ELF-1 (cell line): ENCODE measurements around the gene AMELX.

Experiments
- DNase-seq: peaks from one replicate; pipeline ENCODE4 v3.0.0-alpha.2; 2016; ENCODE audit warnings: low read depth, low spot score

AMELX gene

DNA sequence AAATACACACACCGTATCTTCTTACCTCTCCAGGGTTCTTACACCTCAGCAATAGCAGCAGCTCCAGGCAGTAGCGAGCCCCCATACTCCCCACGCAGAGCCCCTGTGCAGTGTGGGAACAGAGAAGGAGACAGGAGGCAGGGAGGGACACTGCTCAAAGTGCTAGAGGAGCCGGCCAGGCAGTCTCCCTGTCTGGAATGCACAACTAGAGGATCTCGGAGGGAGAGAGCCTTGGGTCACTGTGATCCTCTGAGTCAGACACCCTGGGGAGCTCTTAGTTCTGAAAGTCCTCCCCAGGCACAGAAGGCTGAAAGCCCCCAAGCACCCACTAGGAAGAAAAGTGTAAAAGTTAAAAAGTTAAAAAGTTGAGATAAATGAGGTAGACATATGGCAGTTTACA is 16.0 kb downstream of the AMELX start:
- peak; percentile 40 for DNase-seq

DNA sequence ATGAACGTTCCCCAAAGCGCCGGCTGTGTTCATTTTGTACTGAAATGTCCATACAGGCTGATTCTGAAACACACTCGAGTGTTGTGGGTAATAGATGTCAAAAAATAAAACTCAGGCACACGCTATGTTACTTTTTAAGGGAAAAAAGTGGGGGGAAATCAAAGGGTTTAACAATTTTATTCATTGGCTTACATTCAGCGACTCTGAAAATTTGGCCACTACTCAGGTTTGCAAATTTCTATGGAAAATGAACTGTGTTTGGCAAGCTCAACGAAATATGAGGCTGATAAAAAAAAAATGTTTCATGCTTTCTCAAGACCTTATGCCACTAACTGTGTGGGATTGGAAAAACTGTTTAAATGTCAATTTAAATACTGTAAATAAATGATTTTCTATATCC is 18.5 kb downstream of the AMELX start:
- DNase-seq = no peak

DNA sequence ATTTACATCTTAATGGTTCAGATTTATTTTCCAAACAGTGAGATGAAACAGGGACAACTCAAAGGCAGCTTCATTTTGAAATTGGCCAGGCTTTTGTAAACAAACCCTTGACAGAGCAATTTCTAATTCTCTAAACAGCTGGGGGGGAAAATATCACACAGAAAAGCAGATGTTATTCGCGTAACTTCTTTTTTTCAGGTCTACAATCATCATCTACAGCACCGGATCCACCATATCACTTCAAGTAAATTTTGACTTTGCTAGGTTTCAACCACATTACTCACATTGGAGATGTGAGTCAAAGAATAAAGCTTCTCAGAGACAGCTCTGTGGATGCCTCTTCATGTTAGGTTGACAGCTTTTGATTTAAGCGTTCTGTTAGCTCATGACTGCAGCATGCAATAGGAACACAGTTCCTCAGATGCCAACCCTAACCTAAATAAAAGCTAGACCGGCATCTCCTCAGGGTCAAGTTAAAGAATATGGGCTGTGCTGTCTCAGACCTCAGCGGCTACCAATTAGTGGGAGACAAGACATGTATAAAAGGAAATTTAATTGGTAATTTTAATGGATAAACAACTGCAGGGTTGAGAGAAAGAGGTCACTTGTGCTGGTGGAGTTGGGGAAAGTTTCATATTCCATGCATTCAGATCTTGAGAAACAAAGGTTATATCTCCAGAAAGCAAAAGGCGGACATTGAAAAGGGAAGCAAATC is 26.8 kb downstream of the AMELX start:
- DNase-seq = no peak

- no peak for DNase-seq
These were observed 28.8 kb downstream of the AMELX start for GRCh38 chrX:11321986-11322385.

GRCh38 chrX:11328134-11328533 is 34.9 kb downstream of the AMELX start:
- no peak for DNase-seq

DNA sequence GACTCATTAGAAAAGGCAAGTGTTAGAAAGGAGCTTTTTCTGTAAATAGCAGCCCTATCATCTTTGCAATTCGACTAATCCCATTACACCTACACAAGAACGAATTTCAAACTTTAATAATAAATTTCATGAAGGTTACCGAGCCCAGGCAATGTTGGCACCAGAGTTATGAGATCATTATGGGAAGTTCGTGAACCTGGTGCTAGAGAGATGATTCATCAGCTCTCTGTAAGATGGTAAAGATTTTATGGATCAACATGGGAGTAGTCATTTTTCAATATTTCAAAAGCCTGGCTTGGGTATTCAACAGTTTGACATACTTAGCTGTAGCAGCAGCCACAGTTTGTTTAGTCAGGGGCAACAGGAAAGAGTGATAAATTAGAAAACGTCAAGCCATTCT is 35.8 kb downstream of the AMELX start:
- DNase-seq = no peak

- DNase-seq = no peak
These were observed 38.6 kb downstream of the AMELX start for GRCh38 chrX:11331788-11332187.

DNA sequence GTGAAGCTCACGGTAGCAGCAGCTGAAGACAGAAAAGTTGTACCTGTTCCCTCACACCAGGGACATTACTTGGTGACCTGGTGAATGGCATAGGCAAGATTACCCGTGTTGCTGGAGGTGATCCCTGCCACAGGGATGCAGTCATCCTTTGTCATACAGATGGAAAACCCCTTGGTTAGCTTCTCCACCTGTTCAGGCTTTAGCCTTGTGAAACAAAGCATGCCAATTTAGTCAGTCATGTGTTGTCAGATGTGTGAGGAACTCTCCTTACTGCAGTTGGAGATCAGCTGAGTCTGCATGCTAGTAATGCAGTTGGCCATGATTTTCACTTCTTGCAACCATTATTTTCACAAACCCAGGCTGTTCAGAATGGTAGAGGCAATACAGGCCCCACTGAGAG is 41.0 kb downstream of the AMELX start:
- DNase-seq = no peak

DNA sequence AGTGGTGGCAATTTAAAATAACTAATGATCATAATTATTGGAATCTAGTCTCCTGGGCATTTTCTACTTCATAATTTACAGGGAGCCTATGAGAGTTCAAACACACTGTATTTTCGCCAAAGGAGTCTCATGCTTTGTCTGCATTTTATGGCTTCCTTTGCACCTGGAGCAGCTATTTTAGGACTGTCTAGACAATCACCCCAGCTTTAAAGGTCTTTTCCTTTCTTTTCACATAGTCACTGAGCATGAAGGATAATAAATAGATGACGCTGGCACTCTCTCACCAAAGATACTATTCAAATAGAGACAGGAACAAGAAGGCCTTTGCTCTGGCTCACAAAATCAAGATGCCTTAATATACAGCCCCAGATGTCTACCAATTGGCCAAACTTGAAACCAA is 43.0 kb downstream of the AMELX start:
- no peak for DNase-seq

DNA sequence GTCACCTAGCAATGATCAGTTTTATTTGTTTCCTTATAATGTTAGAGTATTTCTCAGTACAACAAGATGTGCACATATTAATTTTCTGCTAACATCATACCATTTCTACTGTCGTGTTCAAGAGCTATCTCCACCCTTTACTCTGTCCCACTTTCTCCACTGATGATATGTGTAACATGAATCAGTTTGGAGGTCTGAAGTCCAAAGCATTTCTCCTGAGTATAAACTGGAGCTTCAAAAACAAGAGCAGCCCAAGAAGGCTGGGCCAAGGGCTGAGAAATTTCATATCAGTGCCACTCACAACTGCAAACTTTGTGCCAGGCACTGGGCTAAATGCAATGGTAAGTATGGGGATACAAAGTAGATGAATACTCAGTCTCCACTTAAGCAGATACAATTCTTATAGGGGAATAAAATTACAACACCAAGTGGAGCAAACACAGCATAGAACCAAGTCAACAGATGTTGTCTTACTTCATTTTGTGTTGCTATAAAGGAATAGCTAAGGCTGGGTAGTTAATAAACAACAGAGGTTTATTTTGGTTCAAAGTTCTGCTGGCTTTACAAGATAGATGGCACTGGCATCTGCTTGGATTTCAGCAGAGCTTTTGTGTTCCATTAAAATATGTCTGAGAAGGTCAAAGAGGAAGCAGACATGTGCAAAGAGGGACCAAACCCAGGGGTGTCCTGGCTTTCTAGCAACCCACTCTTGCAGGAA is 44.2 kb downstream of the AMELX start:
- no peak for DNase-seq

DNA sequence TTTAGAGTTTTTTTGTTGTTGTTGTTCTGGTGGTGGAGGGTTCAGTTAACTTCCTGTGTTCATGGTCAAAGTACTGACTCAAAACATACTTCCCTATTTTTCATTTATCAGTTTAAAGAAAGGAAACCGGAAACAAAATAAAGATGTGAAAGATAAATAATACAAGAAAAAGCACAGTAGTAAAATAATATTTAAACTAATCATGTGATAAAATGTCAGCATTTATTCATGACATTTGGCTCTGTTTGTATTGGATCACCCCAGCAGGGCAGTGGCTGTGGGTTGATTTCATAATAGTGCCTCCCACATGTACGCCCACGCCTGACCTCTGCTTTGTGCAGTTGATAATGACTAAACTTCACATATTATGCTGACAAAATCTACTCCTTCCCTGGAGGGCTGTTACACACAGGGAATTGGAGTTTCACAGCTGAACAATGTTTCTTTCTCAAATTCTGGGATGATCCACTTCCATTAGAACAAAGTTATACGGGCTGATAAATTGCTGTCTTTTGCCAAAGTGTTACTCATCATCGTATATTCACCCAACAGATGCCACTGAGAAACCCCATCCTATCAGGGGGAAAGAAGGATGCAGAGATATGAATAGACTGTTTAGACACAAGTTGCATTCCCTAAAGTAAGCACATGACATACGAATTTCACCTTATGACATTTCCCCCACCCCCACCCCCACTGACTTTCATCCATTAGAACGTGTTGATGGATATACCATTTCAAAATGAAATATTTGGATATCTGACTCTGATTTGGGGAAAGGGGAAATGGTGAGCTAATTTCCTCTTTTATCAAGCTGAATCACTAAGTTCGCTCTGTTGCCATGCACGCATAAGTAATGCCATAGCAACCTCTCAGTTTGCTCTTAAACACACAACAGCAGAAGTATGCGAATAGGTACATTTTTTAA is 48.3 kb downstream of the AMELX start:
- no peak for DNase-seq

GRCh38 chrX:11342673-11343072 is 49.5 kb downstream of the AMELX start:
- no peak for DNase-seq

DNA sequence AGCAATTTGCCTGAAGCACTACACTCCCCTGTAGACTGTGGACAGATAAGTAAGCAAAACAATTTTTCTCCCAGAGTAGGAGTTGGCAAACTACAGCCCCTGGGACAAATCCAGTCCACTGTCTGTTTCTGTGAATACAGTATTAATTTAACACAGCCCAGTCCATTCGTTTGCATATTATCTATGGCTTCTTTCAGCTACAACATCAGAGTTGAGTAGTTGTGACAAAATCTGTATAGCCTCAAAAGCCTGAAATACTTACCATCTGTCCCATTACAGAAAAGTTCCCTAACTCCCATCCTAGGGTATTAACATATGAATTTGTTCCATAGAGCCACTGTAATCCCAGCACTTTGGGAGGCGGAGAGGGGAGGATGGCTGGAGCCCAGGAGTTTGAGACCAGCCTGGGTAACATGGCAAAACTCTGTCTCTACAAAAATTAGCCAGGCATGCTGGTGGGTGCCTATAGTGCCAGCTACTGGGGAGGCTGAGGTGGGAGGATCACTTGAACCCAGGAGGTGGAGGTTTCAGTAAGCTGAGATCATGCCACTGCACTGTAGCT is 53.0 kb downstream of the AMELX start:
- DNase-seq = no peak

DNA sequence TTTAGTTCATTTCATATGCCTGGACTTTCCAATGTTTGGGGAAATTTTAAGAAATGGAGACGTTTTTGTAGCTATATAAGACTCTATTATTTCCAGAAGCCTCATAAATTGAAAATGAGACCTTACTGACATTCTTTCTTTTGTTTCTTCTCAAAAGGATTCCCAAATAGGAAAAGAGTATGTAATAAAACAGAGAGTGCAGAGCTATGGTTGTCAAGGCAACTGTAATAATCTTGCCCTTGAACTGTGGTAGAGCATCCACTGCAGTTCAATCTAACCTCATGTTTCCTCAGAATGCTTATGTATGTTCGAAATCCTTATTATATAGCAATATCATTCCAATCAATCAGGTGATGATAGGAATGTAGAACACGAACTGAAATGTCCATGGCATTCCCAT is 54.1 kb downstream of the AMELX start:
- DNase-seq = no peak

GRCh38 chrX:11349020-11349419 is 55.8 kb downstream of the AMELX start:
- no peak for DNase-seq

- peak; percentile 10 for DNase-seq
These were observed 56.6 kb downstream of the AMELX start for GRCh38 chrX:11349661-11350337.
